ENCODE measurements around the gene PLS1.
"Not testable (repeated sequence)": the region's sequence is repeated elsewhere in the genome, so short reads cannot be mapped to it uniquely, and the experiment has no call there.

Gene PLS1

GRCh38 chr3:142595581-142595950 lies 627 bp upstream of the PLS1 start:
- peak; percentile 21 for DNase-seq (ENCODE audit: low read depth)

- no peak for DNase-seq (ENCODE audit: low read depth)
These were observed 514 bp downstream of the PLS1 start for GRCh38 chr3:142596726-142597088.

GRCh38 chr3:142597906-142598305 lies 1.7 kb downstream of the PLS1 start:
- no peak for DNase-seq (ENCODE audit: low read depth)

DNA sequence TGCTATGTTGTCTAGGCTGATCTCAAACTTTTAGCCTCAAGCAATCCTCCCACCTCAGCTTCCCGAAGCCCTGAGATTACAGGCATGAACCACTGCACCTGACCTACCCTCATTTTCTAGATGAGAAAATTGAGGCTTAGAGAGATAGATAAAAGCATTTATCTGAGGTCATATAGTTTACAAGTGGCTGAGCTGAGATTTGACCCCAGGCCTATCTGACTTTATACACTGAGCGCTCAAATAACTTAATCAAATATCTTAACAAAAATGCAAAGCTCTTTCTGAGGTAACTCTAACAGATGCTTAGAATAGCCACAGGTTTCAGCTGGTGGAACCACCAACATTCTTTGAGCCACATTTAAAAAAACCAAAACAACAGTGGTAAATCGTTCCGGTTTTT lies 5.5 kb downstream of the PLS1 start:
- DNase-seq (ENCODE audit: low read depth), result no peak

GRCh38 chr3:142602619-142603385 lies 6.6 kb downstream of the PLS1 start:
- no peak for DNase-seq (ENCODE audit: low read depth)

GRCh38 chr3:142603386-142603705 lies 7.2 kb downstream of the PLS1 start:
- not testable (repeated sequence) for DNase-seq (ENCODE audit: low read depth)

GRCh38 chr3:142604940-142605339 lies 8.7 kb downstream of the PLS1 start:
- DNase-seq (ENCODE audit: low read depth), result no peak

- no peak for DNase-seq (ENCODE audit: low read depth)
These were observed 12.4 kb downstream of the PLS1 start for GRCh38 chr3:142608631-142609030.

GRCh38 chr3:142609136-142609535 lies 12.9 kb downstream of the PLS1 start:
- no peak for DNase-seq (ENCODE audit: low read depth)

DNA sequence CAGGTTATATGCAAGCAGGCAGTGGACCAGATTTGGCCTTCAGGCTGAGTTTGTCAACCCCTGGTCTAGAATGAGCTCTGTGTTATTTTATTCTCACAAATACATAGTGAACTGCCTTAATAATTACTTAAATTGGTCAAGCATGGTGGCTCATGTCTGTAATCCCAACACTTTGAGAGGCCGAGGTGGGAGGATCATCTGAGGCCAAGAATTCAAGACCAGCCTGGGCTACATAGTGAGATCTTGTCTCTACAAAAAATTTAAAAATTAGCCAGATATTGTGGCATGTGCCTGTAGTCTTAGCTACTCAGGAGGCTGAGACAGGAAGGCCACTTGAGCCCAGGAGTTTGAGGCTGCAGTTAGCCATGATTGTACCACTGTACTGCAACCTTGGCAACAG lies 15.0 kb downstream of the PLS1 start:
- no peak for DNase-seq (ENCODE audit: low read depth)

- DNase-seq (ENCODE audit: low read depth), result no peak
These were observed 17.3 kb downstream of the PLS1 start for GRCh38 chr3:142613491-142613890.

GRCh38 chr3:142614059-142614626 lies 17.9 kb downstream of the PLS1 start:
- no peak for DNase-seq (ENCODE audit: low read depth)

GRCh38 chr3:142615171-142615570 lies 19.0 kb downstream of the PLS1 start:
- no peak for DNase-seq (ENCODE audit: low read depth)

DNA sequence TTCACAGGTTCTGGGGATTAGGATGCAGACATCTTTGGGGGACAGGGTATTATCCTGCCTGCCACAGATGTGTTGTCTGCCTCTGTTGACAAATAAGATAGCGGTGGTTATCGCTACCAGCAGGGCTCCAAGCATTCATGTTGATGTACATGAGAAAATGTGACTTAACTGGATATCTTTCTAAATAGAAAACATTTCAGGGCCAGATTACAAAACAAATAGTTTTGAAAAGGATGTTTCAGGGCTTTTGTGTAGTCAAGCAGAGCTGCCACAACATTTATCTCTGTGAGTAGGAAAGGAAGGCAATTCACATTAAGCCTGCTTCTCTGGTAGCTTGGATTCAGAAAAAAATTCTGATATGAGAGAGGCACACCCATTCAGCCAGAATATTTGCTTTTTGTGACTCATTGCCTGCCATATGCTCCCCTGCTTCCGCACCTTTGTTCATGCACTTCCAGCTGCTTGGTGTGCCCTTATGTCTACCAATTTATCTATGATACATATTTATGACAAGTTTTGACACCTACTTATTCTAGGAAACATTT lies 22.8 kb downstream of the PLS1 start:
- no peak for DNase-seq (ENCODE audit: low read depth)

GRCh38 chr3:142622405-142622804 lies 26.2 kb downstream of the PLS1 start:
- DNase-seq (ENCODE audit: low read depth), result no peak

- no peak for DNase-seq (ENCODE audit: low read depth)
These were observed 27.0 kb downstream of the PLS1 start for GRCh38 chr3:142623194-142623593.

DNA sequence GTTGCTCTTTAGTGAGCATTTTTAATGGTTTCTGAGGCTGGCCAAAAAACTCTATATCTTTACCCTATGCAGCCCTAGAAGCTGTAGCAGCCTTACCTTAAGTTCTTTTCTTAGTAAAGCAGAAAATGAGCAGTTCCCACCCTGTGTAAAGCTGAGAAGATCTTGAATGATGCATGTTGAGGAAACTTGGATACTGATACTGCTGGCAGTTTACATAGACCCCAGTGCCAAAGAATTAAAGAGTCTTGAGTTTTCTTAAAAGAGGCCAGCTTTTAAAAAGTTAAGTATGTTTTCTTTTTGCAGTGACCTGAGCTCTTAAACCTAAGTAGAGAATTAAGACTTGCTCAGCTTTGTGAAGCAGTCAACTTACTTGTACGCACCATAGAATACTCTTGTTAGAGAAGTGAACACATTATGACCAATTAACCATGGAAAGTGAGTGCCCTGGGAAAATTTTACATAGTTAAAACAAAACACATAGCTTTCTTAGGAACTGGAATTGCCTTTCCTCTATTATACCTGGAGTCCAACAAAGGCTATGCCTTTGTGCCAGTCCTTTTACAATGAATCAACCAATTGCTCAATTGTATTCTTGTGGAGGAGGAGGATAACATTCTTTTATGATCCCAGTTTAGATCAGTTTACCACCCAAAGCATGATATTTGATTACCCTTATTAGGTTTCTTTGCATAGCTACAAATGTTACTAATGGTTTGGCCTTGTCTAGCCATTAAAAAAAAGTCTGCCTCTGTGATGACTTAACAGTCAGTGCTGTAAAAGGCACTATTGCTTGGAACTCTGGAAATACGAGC lies 28.4 kb downstream of the PLS1 start:
- DNase-seq (ENCODE audit: low read depth), result no peak

DNA sequence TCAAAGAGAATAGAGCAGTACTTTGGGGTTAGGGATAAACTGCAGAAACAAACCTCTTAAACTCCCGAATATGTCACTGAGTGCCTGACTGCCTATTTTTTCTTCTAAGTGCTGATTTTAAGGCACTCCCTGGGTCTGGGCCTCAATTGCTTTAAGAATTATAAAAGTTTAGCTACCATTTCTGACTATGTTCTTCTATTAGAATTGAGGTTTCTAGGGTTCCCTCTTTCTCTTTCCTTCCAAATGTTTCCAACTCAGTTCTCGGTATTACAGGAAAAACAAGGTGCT lies 28.9 kb downstream of the PLS1 start:
- DNase-seq (ENCODE audit: low read depth), result no peak

GRCh38 chr3:142626971-142627370 lies 30.8 kb downstream of the PLS1 start:
- DNase-seq (ENCODE audit: low read depth), result no peak

- DNase-seq (ENCODE audit: low read depth), result no peak
These were observed 32.6 kb downstream of the PLS1 start for GRCh38 chr3:142628801-142629200.

GRCh38 chr3:142633073-142633472 lies 36.9 kb downstream of the PLS1 start:
- no peak for DNase-seq (ENCODE audit: low read depth)

- no peak for DNase-seq (ENCODE audit: low read depth)
These were observed 39.9 kb downstream of the PLS1 start for GRCh38 chr3:142636050-142636449.

GRCh38 chr3:142636664-142637063 lies 40.5 kb downstream of the PLS1 start:
- DNase-seq (ENCODE audit: low read depth), result no peak

Data from GM04504 (cell line).